HG03097 (cell line): ENCODE results near the gene TRIM21.
"Not testable (repeated sequence)": the region's sequence is repeated elsewhere in the genome, so short reads cannot be mapped to it uniquely, and the experiment has no call there.

Experiments
- ATAC-seq: cut with Tn5 transposase; IDR thresholded peaks from one replicate; pipeline ENCODE4 v1.9.1; 2021; ENCODE audit not compliant: unreplicated experiment, low FRiP score

Gene TRIM21

GRCh38 chr11:4393209-4393857 is at the start of gene TRIM21:
Gene TRIM21 (minus strand): TSS chr11:4393702. CDS start chr11:4390409, 3,293 bp downstream.
- peak; percentile 100 for ATAC-seq

DNA sequence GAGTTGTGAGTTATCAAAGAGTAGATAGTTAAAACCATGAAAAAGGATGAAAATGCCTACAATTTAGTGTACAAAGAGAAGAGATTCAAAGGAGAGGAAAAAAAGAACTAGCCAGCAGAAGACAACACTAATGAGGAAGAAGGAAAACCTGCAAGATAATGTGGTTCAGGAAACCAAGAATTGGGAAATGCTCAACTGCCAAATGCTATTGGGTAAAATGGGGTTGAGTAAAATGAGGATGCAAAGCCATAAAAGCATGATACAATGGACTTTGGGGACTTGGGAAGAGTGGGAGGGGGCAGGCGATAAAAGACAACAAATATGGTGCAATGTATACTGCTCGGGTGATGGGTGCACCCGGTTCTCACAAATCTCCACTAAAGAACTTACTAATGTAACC is 48.0 kb upstream of the TRIM21 start:
- no peak for ATAC-seq

DNA sequence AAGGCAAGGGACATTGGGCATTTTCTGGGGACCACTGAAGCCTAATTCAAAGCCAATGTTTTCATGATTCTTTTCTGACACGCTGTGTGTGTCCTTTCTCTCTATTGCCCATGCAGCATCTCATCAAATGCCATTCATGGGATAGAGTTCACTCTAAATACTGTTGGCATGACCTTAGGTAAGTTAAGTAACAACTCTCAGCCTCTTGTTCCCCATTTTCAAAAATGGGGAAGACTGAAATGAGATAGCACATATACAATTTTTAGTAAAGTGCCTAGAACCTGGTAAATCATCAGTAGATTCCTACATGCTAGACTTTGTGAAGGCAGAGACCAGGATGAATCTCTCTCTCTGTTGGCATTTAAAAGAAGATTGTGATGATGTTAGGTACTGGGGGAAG is 42.9 kb upstream of the TRIM21 start:
- ATAC-seq = no peak

- no peak for ATAC-seq
Observed at GRCh38 chr11:4433856-4434255, 40.4 kb upstream of the TRIM21 start.

- ATAC-seq = no peak
Observed at GRCh38 chr11:4430051-4430450, 36.5 kb upstream of the TRIM21 start.

DNA sequence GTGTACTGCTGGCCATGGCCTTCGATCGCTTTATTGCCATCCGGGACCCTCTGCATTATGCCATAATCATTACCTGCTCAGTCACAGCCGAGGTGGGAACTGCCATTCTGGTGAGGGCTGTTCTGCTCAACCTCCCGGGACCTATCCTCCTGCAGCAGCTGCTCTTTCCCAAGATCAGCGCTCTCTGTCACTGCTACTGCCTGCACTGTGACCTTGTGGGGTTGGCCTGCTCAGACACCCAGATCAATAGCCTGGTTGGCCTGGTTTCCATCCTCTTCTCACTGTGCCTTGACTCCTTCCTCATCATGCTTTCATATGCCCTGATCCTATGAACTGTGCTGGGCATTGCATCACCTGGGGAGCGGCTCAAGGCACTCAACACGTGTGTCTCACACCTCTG is 24.9 kb upstream of the TRIM21 start:
- no peak for ATAC-seq

GRCh38 chr11:4416816-4417215 is 23.3 kb upstream of the TRIM21 start:
- ATAC-seq = no peak

DNA sequence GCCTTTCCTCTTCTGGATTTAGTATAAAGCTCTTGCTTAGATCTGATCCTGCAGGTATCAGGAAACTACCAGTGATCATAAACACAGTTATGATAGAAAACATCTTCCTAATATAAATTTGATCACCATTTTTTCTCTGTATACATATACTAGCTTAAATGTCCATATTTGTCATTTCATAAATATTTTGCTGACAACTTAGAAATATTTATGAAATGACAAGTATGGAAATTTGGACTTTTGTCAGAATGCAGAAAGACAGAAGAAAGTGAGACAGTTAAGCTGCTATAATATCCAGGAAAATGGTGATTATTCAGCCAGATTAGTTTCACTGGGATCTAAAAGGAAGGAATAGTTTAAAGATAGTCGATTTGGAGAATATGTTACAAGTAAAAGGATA is 22.8 kb upstream of the TRIM21 start:
- no peak for ATAC-seq

- ATAC-seq = not testable (repeated sequence)
Observed at GRCh38 chr11:4406206-4406605, 12.7 kb upstream of the TRIM21 start.

GRCh38 chr11:4393858-4394223 is 339 bp upstream of the TRIM21 start:
- no peak for ATAC-seq

- no peak for ATAC-seq
Observed at GRCh38 chr11:4388221-4388620, 5.3 kb downstream of the TRIM21 start.

DNA sequence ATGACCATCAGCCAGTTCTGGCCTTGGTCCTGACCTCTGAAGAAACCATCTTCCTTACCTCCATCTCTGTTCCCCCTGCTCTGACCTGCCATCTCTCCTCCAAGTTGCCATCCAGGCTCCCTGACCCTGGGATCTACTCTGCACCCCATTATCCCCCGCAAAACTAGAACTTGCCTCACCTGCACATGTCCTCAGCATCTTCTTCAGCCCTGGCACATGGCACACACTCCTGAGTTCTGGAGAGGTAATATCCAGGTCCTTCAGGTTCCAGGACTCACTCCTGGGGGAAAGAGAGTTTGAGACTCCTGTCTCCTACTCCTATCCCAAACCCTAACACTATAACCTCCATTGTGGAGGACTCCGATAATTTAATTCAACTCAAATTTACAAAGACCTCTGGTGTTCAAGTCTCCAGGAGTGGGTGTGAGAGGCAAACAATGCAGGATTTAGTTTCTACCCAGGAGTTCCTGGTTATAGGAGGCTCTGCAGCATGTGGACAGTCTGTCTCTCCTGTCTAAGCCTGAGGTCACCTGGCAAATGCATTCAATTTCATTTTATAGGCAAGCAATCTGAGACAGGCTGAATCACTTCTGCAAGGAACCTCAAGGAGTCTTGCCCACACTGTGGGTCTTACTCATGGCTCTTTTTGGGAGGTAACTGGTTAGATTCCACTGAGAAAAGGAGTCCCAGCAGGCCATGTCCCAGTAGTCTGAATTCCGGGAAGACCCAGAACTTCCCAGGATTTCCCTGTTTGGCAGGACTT is 7.3 kb downstream of the TRIM21 start:
- ATAC-seq = no peak

- ATAC-seq = no peak
Observed at GRCh38 chr11:4381901-4382300, 11.6 kb downstream of the TRIM21 start.

GRCh38 chr11:4375431-4376140 is 17.9 kb downstream of the TRIM21 start:
- ATAC-seq = no peak

DNA sequence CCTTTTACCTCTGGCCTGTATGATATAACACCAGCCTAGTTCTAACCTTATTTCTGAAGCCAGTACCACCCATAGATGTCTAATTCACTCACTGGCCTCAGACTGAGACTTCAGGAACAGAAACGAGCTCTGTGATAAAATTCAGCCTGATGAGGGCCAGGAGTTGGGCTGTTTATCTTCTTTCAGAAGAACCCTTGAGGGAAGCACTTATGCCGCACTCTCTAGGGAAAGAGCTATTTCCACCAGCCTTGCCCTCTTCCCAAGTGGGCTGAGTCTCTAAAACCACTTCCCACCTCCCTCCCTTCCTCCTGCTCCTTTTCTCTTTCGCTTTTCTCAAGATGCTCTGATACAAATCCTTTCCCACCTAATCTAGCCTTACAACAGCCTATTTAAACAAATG is 23.3 kb downstream of the TRIM21 start:
- ATAC-seq = no peak

DNA sequence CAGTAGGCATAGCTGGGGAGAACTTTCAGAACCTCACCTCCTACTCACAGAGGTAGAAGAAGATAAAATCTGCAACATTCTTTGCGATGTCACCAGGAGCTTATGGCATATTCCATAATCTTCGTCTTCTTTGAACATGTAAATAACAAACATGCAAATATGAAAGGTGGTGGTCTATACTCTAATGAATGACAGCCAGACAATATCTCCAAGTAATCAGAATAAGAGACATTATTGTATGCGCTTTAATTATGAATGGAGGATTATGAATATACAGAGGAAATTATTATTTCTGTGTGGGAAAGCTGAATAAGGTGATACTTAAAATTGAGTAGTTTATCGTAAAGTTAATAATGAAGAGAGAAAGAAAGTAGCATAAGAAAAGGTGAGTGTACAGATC is 25.2 kb downstream of the TRIM21 start, which contains the start of gene OR52B4:
Gene OR52B4, minus strand, starts transcription at position 101 of the 400 bp plus-strand sequence. Its CDS starts 91 bp downstream, at position 10.
- no peak for ATAC-seq

GRCh38 chr11:4348142-4348541 is 45.4 kb downstream of the TRIM21 start:
- not testable (repeated sequence) for ATAC-seq

- ATAC-seq = not testable (repeated sequence)
Observed at GRCh38 chr11:4345366-4345765, 48.1 kb downstream of the TRIM21 start.
